ENCODE results near the gene KIF6.
A peak's percentile ranks its signal among the peaks of the same experiment; 100 is the strongest.
"Not testable (repeated sequence)": the region's sequence is repeated elsewhere in the genome, so short reads cannot be mapped to it uniquely, and the experiment has no call there.

KIF6 gene

GRCh38 chr6:39752835-39753724 lies 27.9 kb upstream of the KIF6 start:
- TF ChIP-seq CTCF (IDR thresholded peaks at IDR 0.05; ENCODE audit: low read depth, low read length, missing control alignments): no peak
- no peak for DNase-seq (ENCODE audit: extremely low read depth, low read depth)
- H3K4me3 ChIP-seq (replicated peaks; ENCODE audit: low read depth, low read length): no peak overlapping the region

- no peak overlapping the region for H3K4me3 ChIP-seq (replicated peaks; ENCODE audit: low read depth, low read length)
- TF ChIP-seq CTCF (IDR thresholded peaks at IDR 0.05; ENCODE audit: low read depth, low read length, missing control alignments): no peak
- DNase-seq (ENCODE audit: extremely low read depth, low read depth): no peak
Observed at GRCh38 chr6:39746795-39747194, 21.6 kb upstream of the KIF6 start.

- no peak for DNase-seq (ENCODE audit: extremely low read depth, low read depth)
- H3K4me3 ChIP-seq (replicated peaks; ENCODE audit: low read depth, low read length): no peak overlapping the region
- no peak for TF ChIP-seq CTCF (IDR thresholded peaks at IDR 0.05; ENCODE audit: low read depth, low read length, missing control alignments)
Observed at GRCh38 chr6:39733704-39734103, 8.5 kb upstream of the KIF6 start.

DNA sequence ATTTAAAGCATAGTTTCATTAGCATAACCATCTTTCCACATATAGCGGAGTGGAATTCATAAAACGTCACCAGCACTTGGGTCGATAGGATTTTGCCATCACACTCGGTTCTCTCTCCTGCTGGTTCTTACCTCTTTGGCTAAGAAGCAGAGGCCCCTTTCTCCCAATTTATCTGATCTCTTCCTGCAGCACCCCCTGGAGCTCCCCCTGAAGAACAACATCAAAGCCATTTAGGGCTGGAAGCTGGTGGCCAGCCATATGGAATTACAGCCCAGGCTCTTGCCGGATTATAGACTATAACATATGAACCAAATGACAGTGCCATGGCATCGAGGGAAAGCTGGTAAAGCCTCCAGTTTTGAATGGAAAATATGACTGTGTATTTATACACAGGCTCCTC lies 6.4 kb upstream of the KIF6 start:
- TF ChIP-seq CTCF (IDR thresholded peaks at IDR 0.05; ENCODE audit: low read depth, low read length, missing control alignments): peak; percentile 24
- no peak overlapping the region for H3K4me3 ChIP-seq (replicated peaks; ENCODE audit: low read depth, low read length)
- no peak for DNase-seq (ENCODE audit: extremely low read depth, low read depth)

- no peak overlapping the region for H3K4me3 ChIP-seq (replicated peaks; ENCODE audit: low read depth, low read length)
- no peak for TF ChIP-seq CTCF (IDR thresholded peaks at IDR 0.05; ENCODE audit: low read depth, low read length, missing control alignments)
- DNase-seq (ENCODE audit: extremely low read depth, low read depth): no peak
Observed at GRCh38 chr6:39729945-39730344, 4.7 kb upstream of the KIF6 start.

DNA sequence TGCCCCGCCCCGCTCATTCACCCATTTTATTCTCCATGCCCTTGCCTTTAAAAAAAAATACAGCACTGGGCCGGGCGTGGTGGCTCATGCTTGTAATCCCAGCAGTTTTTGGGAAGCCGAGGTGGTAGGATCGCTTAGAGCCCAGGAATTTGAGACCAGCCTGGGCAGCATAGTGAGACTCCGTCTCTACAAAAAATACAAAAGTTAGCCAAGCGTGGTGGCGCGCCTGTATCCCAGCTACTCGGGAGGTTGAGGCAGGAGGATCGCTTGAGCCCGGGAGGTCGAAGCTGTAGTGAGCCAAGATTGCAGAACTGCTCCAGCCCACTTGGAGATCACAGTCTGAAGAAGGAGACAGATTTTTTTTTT lies 407 bp upstream of the KIF6 start:
- TF ChIP-seq CTCF (IDR thresholded peaks at IDR 0.05; ENCODE audit: low read depth, low read length, missing control alignments): no peak
- no peak for DNase-seq (ENCODE audit: extremely low read depth, low read depth)
- H3K4me3 ChIP-seq (replicated peaks; ENCODE audit: low read depth, low read length): no peak overlapping the region

GRCh38 chr6:39723350-39723749 lies 1.9 kb downstream of the KIF6 start:
- not testable (repeated sequence) for H3K4me3 ChIP-seq (replicated peaks; ENCODE audit: low read depth, low read length)

More at GRCh38 chr6:39723350-39723749, 1.9 kb downstream of the KIF6 start:
- not testable (repeated sequence) for DNase-seq (ENCODE audit: extremely low read depth, low read depth)
